HepG2 (cell line): Measurements from ENCODE around the gene SYCP2. TPM values are rescaled to one million over a fixed set of nuclear protein-coding genes. Genes with fewer than 3 reads are reported as not detected.

Experiments used
- ATAC-seq: fragments of 200-7000 bp; cut with Tn5 transposase; 3 replicates; pipeline ENCODE4 v1.9.1; 2020; ENCODE audit warnings: mild to moderate bottlenecking, moderate library complexity
- BruUV-seq: library from RNA; stranded (reverse); fragments of 400-500 nt; replicated peaks from 2 replicates; lab custom pipeline; 2021; lab: Mats Ljungman, UMichigan
- CTCF ChIA-PET: fragments of 300-600 bp; formaldehyde crosslinking; extraction: SDS; loops from one replicate; lab custom pipeline; 2021; ENCODE audit warnings: low total read pairs, inconsistent platforms, low intra/inter-chr PET ratio; lab: Yijun Ruan, JAX
- POLR2A ChIA-PET: fragments of 350-600 bp; sonication (Branson Sonifier 250); formaldehyde crosslinking; loops from one replicate; lab custom pipeline; 2020; ENCODE audit warnings: antibody characterized with exemption, inconsistent platforms; lab: Yijun Ruan, JAX
- DNase-seq: peaks from one replicate; pipeline ENCODE4 v3.0.0-alpha.2; 2015; ENCODE audit warnings: low spot score
- FAIRE-seq: peaks from 3 replicates; lab custom pipeline; 2011; peaks lifted over from hg19 to GRCh38; lab: Jason Lieb, UNC
- H2AFZ ChIP-seq: one replicate; pipeline ENCODE4 v1.6.1; 2011; ENCODE audit warnings: low read length, inconsistent platforms
- H3K27ac ChIP-seq: fragments of 300-600 bp; 3 replicates; pipeline ENCODE4 v1.8.0; 2011; ENCODE audit warnings: mixed run types, mild to moderate bottlenecking, mixed read lengths, low read length, inconsistent platforms; ENCODE audit not compliant: insufficient read depth; ENCODE audit errors: extremely low read length
- H3K27me3 ChIP-seq, 2 experiments: fragments of 200-600 bp in 1 of 2; 2 replicates in 1 of 2; 3 replicates in 1 of 2; pipeline versions ENCODE4 v1.6.0 to v1.8.0; 2011; ENCODE audit warnings: low read length in 2 of 2, mild to moderate bottlenecking in 2 of 2, moderate library complexity in 2 of 2, inconsistent platforms in 1 of 2; ENCODE audit not compliant: insufficient read depth in 2 of 2, control insufficient read depth in 1 of 2
- H3K36me3 ChIP-seq, 2 experiments: fragments of 200-600 bp in 1 of 2; replicated peaks in 1 of 2; 2 replicates in 1 of 2; 3 replicates in 1 of 2; pipeline versions ENCODE4 v1.5.1 to v1.8.0; 2011; ENCODE audit warnings: low read length in 2 of 2, inconsistent platforms in 1 of 2; ENCODE audit not compliant: insufficient read depth in 2 of 2, control insufficient read depth in 1 of 2
- H3K4me1 ChIP-seq: 2 replicates; pipeline ENCODE4 v1.5.1; 2012; ENCODE audit warnings: low read length, inconsistent platforms; ENCODE audit not compliant: insufficient read depth
- H3K4me2 ChIP-seq: 2 replicates; pipeline ENCODE4 v1.6.0; 2011; ENCODE audit warnings: low read depth, low read length, inconsistent platforms
- H3K4me3 ChIP-seq, 3 experiments: fragments of 200-600 bp in 1 of 3; sonication (generic), shearing (Covaris generic) in 1 of 3; replicated peaks in 1 of 3; 2 replicates each; pipeline ENCODE4 v1.5.1; 2011 to 2016; ENCODE audit warnings: low read length in 3 of 3, inconsistent platforms in 2 of 3, low read depth in 2 of 3, mild to moderate bottlenecking in 2 of 3, control low read depth in 1 of 3, mixed read lengths in 1 of 3; ENCODE audit not compliant: insufficient read depth in 1 of 3
- H3K79me2 ChIP-seq: one replicate; pipeline ENCODE4 v1.6.1; 2011; ENCODE audit warnings: low read length, inconsistent platforms; ENCODE audit not compliant: insufficient read depth
- H3K9ac ChIP-seq: 2 replicates; pipeline ENCODE4 v1.6.0; 2011; ENCODE audit warnings: mild to moderate bottlenecking, low read depth, low read length, inconsistent platforms; ENCODE audit not compliant: insufficient read depth
- H3K9me3 ChIP-seq: 2 replicates; pipeline ENCODE4 v1.5.1; 2012; ENCODE audit warnings: mild to moderate bottlenecking, low read length
- H4K20me1 ChIP-seq: 2 replicates; pipeline ENCODE4 v1.6.0; 2011; ENCODE audit warnings: inconsistent platforms, mild to moderate bottlenecking, low read length, moderate library complexity; ENCODE audit not compliant: insufficient read depth
- BHLHE40 ChIP-seq: IDR thresholded peaks from 2 replicates; pipeline ENCODE4 v1.6.1; 2011; ENCODE audit warnings: low read length, improper control_type of control experiment
- MAZ ChIP-seq, 2 experiments: sonication (generic) in 1 of 2; formaldehyde crosslinking in 1 of 2; IDR thresholded peaks; 2 replicates each; pipeline versions ENCODE4 v1.5.0 to v1.6.1; 2012 to 2020; ENCODE audit warnings: low read depth in 2 of 2, mild to moderate bottlenecking in 2 of 2, borderline replicate concordance in 1 of 2, improper control_type of control experiment in 1 of 2, low read length in 1 of 2, missing genetic modification reagents in 1 of 2, moderate library complexity in 1 of 2
- PBX3 ChIP-seq: sonication (generic); formaldehyde crosslinking; IDR thresholded peaks from 2 replicates; pipeline ENCODE4 v1.8.1; 2023; ENCODE audit warnings: missing genetic modification reagents, inconsistent platforms, borderline replicate concordance
- SRF ChIP-seq: IDR thresholded peaks from 2 replicates; pipeline ENCODE4 v1.6.1; 2011; ENCODE audit warnings: mild to moderate bottlenecking, low read depth, low read length, moderate library complexity
- U2AF1 ChIP-seq: fragments of 200-400 bp; formaldehyde crosslinking; optimal IDR thresholded peaks from 2 replicates; pipeline ENCODE3; 2017; ENCODE audit warnings: mild to moderate bottlenecking, low read depth, low read length
- ZNF547 ChIP-seq: sonication (generic); formaldehyde crosslinking; IDR thresholded peaks from 2 replicates; pipeline ENCODE4 v1.5.1; 2020; ENCODE audit warnings: mild to moderate bottlenecking, missing genetic modification reagents
- ZNF788 ChIP-seq: sonication (generic); formaldehyde crosslinking; IDR thresholded peaks from 2 replicates; pipeline ENCODE4 v1.5.0; 2020; ENCODE audit warnings: mild to moderate bottlenecking, missing genetic modification reagents, borderline replicate concordance
- WGBS: methylation state at CpG from one replicate; pipeline ENCODE4 v1.1.6; 2017; ENCODE audit warnings: low lambda C conversion rate; 5-methylcytosine and 5-hydroxymethylcytosine counted together
- in situ Hi-C: cut with HindIII; loops from 2 replicates; pipeline ENCODE4 v1.10.0; 2017; ENCODE audit warnings: low pct_unique_long_range_greater_than_20kb; ENCODE audit not compliant: extremely low pct_ligation_motif_present
- intact Hi-C: fragments of 100-400 bp; cut with micrococcal nuclease; formaldehyde crosslinking; loops from one replicate; pipeline ENCODE4 v1.10.0; 2022; ENCODE audit not compliant: unreplicated experiment
- polyA plus RNA-seq, 8 experiments: library from polyadenylated mRNA; depleted of rRNA in 3 of 8; stranded (reverse) in 7 of 8; unstranded in 1 of 8; fragments of >200 nt; fragmentation: Illumina TruSeq in 4 of 8; extraction: Trizol in 4 of 8; gene quantifications; 2 replicates each; pipeline versions ENCODE4 v1.2.1 to v1.2.3, GENCODE V29; 2011 to 2016; ENCODE audit warnings: low read depth in 4 of 8, missing spikeins in 1 of 8, mixed read lengths in 1 of 8; ENCODE audit not compliant: insufficient read depth in 1 of 8
- total RNA-seq, 5 experiments: library from RNA; depleted of rRNA; stranded (reverse); fragments of >200 nt; fragmentation: Illumina TruSeq; extraction: Trizol; gene quantifications; 2 replicates each; pipeline ENCODE4 v1.2.3, GENCODE V29; 2016; ENCODE audit warnings: low read depth in 1 of 5

SYCP2 gene
- total and polyA plus RNA-seq, 2 of the 13 experiments (the other 11 are each of a cell fraction or from before 2014, with no cell fraction given), result 0.07 to 0.24 TPM

- TF ChIP-seq BHLHE40 (no peak), U2AF1 (no peak), MAZ (IDR thresholded peaks at IDR 0.05; ENCODE audit: borderline replicate concordance, low read depth, low read length) (no peak), MAZ (CRISPR knock-in tag; IDR thresholded peaks at IDR 0.05; ENCODE audit: low read depth) (no peak), SRF (no peak), ZNF547 (CRISPR knock-in tag) (no peak)
Observed at GRCh38 chr20:59832406-59833363, 100.8 kb downstream of the SYCP2 start (continued).

- intact Hi-C loops (no loop called here), in situ Hi-C loops (no loop called here)
- 3% methylated on average over 2 of the region's 3 CpGs for WGBS
- Histone ChIP-seq H3K36me3 (no peaks in the 10 kb centered on the region), H3K4me2 (no peak overlapping the region), H3K4me3 (no peak overlapping the region), H4K20me1 (no peaks in the 10 kb centered on the region; the same call in 1 of the 2 replicates), H3K27me3 (peaks cover 19 to 36% of the 10 kb centered on the region in 2 experiments), H3K4me1 (no peaks in the 10 kb centered on the region), H3K27ac (no peak overlapping the region), H2AFZ (no peak overlapping the region), H3K79me2 (no peaks in the 10 kb centered on the region), H3K9me3 (no peaks in the 10 kb centered on the region), H3K9ac (no peak overlapping the region)
- ChIA-PET POLR2A (no interaction called here), CTCF (no interaction called here)
- no TSS peak for BruUV-seq
- DNase-seq, result no peak
- TF ChIP-seq PBX3, result no peak
- TF ChIP-seq ZNF788 (CRISPR knock-in tag), result no peak
- ATAC-seq, result no peak
- no peak for FAIRE-seq
Observed at GRCh38 chr20:59831916-59832270, 101.5 kb downstream of the SYCP2 start.
